Left hindlimb (tissue), 1 donor: Measurements from ENCODE around the gene CYS1.

Experiments used
- DNase-seq: peaks from one replicate; pipeline ENCODE4 v3.0.0-alpha.2; 2018

The CYS1 gene

GRCh38 chr2:10071176-10071575, 9.0 kb downstream of the CYS1 start:
- no peak for DNase-seq

GRCh38 chr2:10067881-10068280, 12.3 kb downstream of the CYS1 start:
- no peak for DNase-seq

GRCh38 chr2:10067330-10067729, 12.9 kb downstream of the CYS1 start:
- DNase-seq = no peak

GRCh38 chr2:10065773-10066055, 14.5 kb downstream of the CYS1 start:
- DNase-seq = no peak

GRCh38 chr2:10064932-10065772, 15.1 kb downstream of the CYS1 start:
- DNase-seq = no peak

GRCh38 chr2:10063566-10063965, 16.6 kb downstream of the CYS1 start:
- DNase-seq = no peak

GRCh38 chr2:10062931-10063365, 17.3 kb downstream of the CYS1 start:
- DNase-seq = no peak

- no peak for DNase-seq
These were observed 18.8 kb downstream of the CYS1 start for GRCh38 chr2:10061221-10061925.

GRCh38 chr2:10059552-10060335, 20.5 kb downstream of the CYS1 start:
- no peak for DNase-seq

- DNase-seq = no peak
These were observed 21.2 kb downstream of the CYS1 start for GRCh38 chr2:10059016-10059351.

GRCh38 chr2:10058251-10059015, 21.8 kb downstream of the CYS1 start:
- DNase-seq = no peak

GRCh38 chr2:10057231-10058107, 22.7 kb downstream of the CYS1 start:
- peak; percentile 83 for DNase-seq

- DNase-seq = peak; percentile 32
These were observed 23.8 kb downstream of the CYS1 start for GRCh38 chr2:10056439-10056838.

GRCh38 chr2:10054976-10055375, 25.2 kb downstream of the CYS1 start:
- no peak for DNase-seq

- peak; percentile 12 for DNase-seq
These were observed 25.8 kb downstream of the CYS1 start for GRCh38 chr2:10054424-10054823.

GRCh38 chr2:10053351-10053750, 26.9 kb downstream of the CYS1 start:
- DNase-seq = peak; percentile 34

- peak; percentile 12 for DNase-seq
These were observed 28.0 kb downstream of the CYS1 start for GRCh38 chr2:10052216-10052615.

GRCh38 chr2:10048501-10049171, 31.6 kb downstream of the CYS1 start:
- peak; percentile 36 for DNase-seq

GRCh38 chr2:10047616-10048500, 32.4 kb downstream of the CYS1 start:
- DNase-seq = peak; percentile 20

GRCh38 chr2:10046931-10047330, 33.3 kb downstream of the CYS1 start:
- no peak for DNase-seq
